Endothelial cell of umbilical vein (primary cell): Measurements from ENCODE around the gene UBE2D3. TPM values are rescaled to one million over a fixed set of nuclear protein-coding genes. Genes with fewer than 3 reads are reported as not detected.

ENCODE experiments used
- BruUV-seq: library from RNA; stranded (reverse); fragments of 400-500 nt; replicated peaks from 2 replicates; lab custom pipeline; 2021; lab: Mats Ljungman, UMichigan
- CTCF ChIA-PET: fragments of 300-600, 350-600 bp; sonication (Branson Sonifier 250); formaldehyde crosslinking; loops from one replicate; lab custom pipeline; 2021; ENCODE audit warnings: antibody characterized with exemption, inconsistent platforms; lab: Charles Lee
- POLR2A ChIA-PET: fragments of 300-600, 350-600 bp; sonication (Branson Sonifier 250); formaldehyde crosslinking; loops from one replicate; lab custom pipeline; 2021; ENCODE audit warnings: antibody characterized with exemption, inconsistent platforms; lab: Charles Lee
- DNase-seq: peaks from one replicate; pipeline ENCODE4 v3.0.0-alpha.2; 2011; ENCODE audit warnings: low read depth, low spot score
- FAIRE-seq: peaks from 2 replicates; lab custom pipeline; 2011; peaks lifted over from hg19 to GRCh38; lab: Jason Lieb, UNC
- H2AFZ ChIP-seq: 2 replicates; pipeline ENCODE4 v1.6.0; 2012; ENCODE audit warnings: low read depth, low read length, control low read depth, inconsistent platforms
- H3K27ac ChIP-seq: 2 replicates; pipeline ENCODE4 v1.5.1; 2011; ENCODE audit warnings: low read depth, mild to moderate bottlenecking, control low read depth, low read length, moderate library complexity; ENCODE audit not compliant: insufficient read depth
- H3K27me3 ChIP-seq, 2 experiments: 2 replicates each; pipeline versions ENCODE4 v1.6.0 to v1.6.1; 2011; ENCODE audit warnings: low read length in 2 of 2, mixed read lengths in 1 of 2; ENCODE audit not compliant: control insufficient read depth in 2 of 2, insufficient read depth in 2 of 2
- H3K36me3 ChIP-seq, 2 experiments: 2 replicates in 1 of 2; 3 replicates in 1 of 2; pipeline ENCODE4 v1.5.1; 2011; ENCODE audit warnings: low read length in 2 of 2, mild to moderate bottlenecking in 1 of 2, moderate library complexity in 1 of 2; ENCODE audit not compliant: control insufficient read depth in 2 of 2, insufficient read depth in 2 of 2; ENCODE audit errors: extremely low read depth in 1 of 2
- H3K4me1 ChIP-seq: 3 replicates; pipeline ENCODE4 v1.5.1; 2011; ENCODE audit warnings: mild to moderate bottlenecking, low read length; ENCODE audit not compliant: control insufficient read depth, insufficient read depth; ENCODE audit errors: extremely low read depth
- H3K4me2 ChIP-seq: 2 replicates; pipeline ENCODE4 v1.6.1; 2011; ENCODE audit warnings: low read length, control low read depth, mixed read lengths; ENCODE audit not compliant: insufficient read depth
- H3K4me3 ChIP-seq, 3 experiments: fragments of 200-600 bp in 1 of 3; sonication (generic), shearing (Covaris generic) in 1 of 3; replicated peaks in 1 of 3; 2 replicates each; pipeline ENCODE4 v1.5.1; 2011 to 2016; ENCODE audit warnings: control low read depth in 3 of 3, low read length in 3 of 3, mild to moderate bottlenecking in 2 of 3, inconsistent platforms in 1 of 3, low read depth in 1 of 3, moderate library complexity in 1 of 3; ENCODE audit not compliant: insufficient read depth in 1 of 3
- H3K79me2 ChIP-seq: 2 replicates; pipeline ENCODE4 v1.6.0; 2012; ENCODE audit warnings: low read length, inconsistent platforms; ENCODE audit not compliant: control insufficient read depth, insufficient read depth
- H3K9ac ChIP-seq: replicated peaks from 2 replicates; pipeline ENCODE3; 2011; ENCODE audit warnings: low read length, control low read depth; ENCODE audit not compliant: insufficient read depth; ENCODE audit errors: extremely low read depth
- H3K9me1 ChIP-seq: replicated peaks from 3 replicates; pipeline ENCODE4 v1.6.0; 2011; ENCODE audit warnings: mild to moderate bottlenecking, low read length; ENCODE audit not compliant: control insufficient read depth, insufficient read depth; ENCODE audit errors: extremely low read depth
- H3K9me3 ChIP-seq: replicated peaks from 2 replicates; pipeline ENCODE4 v1.5.1; 2012; ENCODE audit warnings: low read length, inconsistent platforms; ENCODE audit not compliant: control insufficient read depth, insufficient read depth
- H4K20me1 ChIP-seq: replicated peaks from 2 replicates; pipeline ENCODE3; 2011; ENCODE audit warnings: mild to moderate bottlenecking, low read length; ENCODE audit not compliant: control insufficient read depth, insufficient read depth; ENCODE audit errors: extremely low read depth
- EZH2 ChIP-seq: IDR thresholded peaks from 2 replicates; pipeline ENCODE4 v1.6.1; 2012; ENCODE audit warnings: borderline replicate concordance, low read depth, mild to moderate bottlenecking, moderate library complexity, low read length, inconsistent platforms; ENCODE audit not compliant: severe bottlenecking
- JUN ChIP-seq: IDR thresholded peaks from 2 replicates; pipeline ENCODE4 v1.6.1; 2011; ENCODE audit warnings: borderline replicate concordance, low read depth; ENCODE audit not compliant: insufficient read length, insufficient read depth
- MAX ChIP-seq: IDR thresholded peaks from 2 replicates; pipeline ENCODE4 v1.6.1; 2011; ENCODE audit not compliant: insufficient read depth, insufficient read length
- MYC ChIP-seq: IDR thresholded peaks from one replicate; pipeline ENCODE4 v1.6.1; 2011; ENCODE audit warnings: mild to moderate bottlenecking, low read depth, low read length
- POLR2A ChIP-seq: IDR thresholded peaks from 2 replicates; pipeline ENCODE4 v1.6.1; 2012; ENCODE audit warnings: low read depth, mild to moderate bottlenecking, control low read depth, low read length
- POLR2AphosphoS5 ChIP-seq: IDR thresholded peaks from 2 replicates; pipeline ENCODE4 v1.6.1; 2012; ENCODE audit warnings: low read depth, mild to moderate bottlenecking, control low read depth, low read length, moderate library complexity; ENCODE audit not compliant: insufficient read depth
- dilution Hi-C: fragments of 300-500 bp; cut with MboI; formaldehyde crosslinking; loops from one replicate; pipeline ENCODE4 v1.15.0; 2019; ENCODE audit warnings: low sequenced_read_pairs; ENCODE audit not compliant: extremely low pct_ligation_motif_present
- intact Hi-C: fragments of 100-400 bp; cut with micrococcal nuclease; formaldehyde crosslinking; loops from one replicate; pipeline ENCODE4 v1.10.0; 2022
- polyA plus RNA-seq, 4 experiments: library from polyadenylated mRNA; depleted of rRNA in 3 of 4; stranded (reverse) in 3 of 4; unstranded in 1 of 4; fragments of >200 nt; gene quantifications; 2 replicates each; pipeline versions ENCODE4 v1.2.1 to v1.2.3, GENCODE V29; 2011 to 2012; ENCODE audit warnings: missing spikeins in 1 of 4
- total RNA-seq: library from RNA; stranded (reverse); gene quantifications from 2 replicates; pipeline ENCODE4 v1.2.3, GENCODE V29; 2021

UBE2D3 gene
- total and polyA plus RNA-seq, 2 donors (not counting 3 experiments of a cell fraction or from before 2014, with no cell fraction given) = 279 to 399 TPM

DNA sequence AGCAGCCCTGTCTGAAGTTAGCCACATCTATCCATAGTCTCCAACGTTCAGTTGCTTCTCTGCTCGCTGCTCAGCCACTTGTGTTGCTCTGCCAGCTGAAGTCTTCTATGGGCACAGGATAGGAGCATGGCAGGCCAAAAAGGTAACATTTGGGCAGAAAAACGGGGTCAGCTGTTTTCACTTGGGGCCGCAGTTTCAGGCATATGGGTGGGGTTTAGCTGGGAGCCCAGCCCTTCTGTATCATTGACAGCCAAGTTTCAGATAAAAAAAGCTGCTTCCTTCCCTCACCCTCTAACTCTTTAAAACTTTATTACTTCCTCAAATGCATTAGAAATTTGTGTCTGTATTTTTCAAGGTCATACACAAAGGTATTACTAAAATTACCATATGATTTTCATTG lies 48.1 kb downstream of the UBE2D3 start:
- H4K20me1 ChIP-seq = no peaks in the 10 kb centered on the region
- no peaks in the 10 kb centered on the region for H3K9me1 ChIP-seq
- TF ChIP-seq MAX = no peak
- no peak for TF ChIP-seq POLR2A
- H3K27ac ChIP-seq = no peak overlapping the region
- no peak overlapping the region for H3K4me2 ChIP-seq
- H3K4me3 ChIP-seq = no peak overlapping the region
- BruUV-seq = no TSS peak
- FAIRE-seq = no peak
- H3K36me3 ChIP-seq = no peaks in the 10 kb centered on the region
- no peaks in the 10 kb centered on the region for H3K4me1 ChIP-seq
- dilution Hi-C loops = no loop called here
- H3K27me3 ChIP-seq = no peaks in the 10 kb centered on the region
- no peak overlapping the region for H2AFZ ChIP-seq
- POLR2A ChIA-PET = interaction anchor here (0.5 kb wide), 1 partner anchor 35 kb away, joined by 3 read pairs; no protein-coding TSS in a partner anchor
- H3K79me2 ChIP-seq = no peaks in the 10 kb centered on the region
- no peaks in the 10 kb centered on the region for H3K9me3 ChIP-seq
- CTCF ChIA-PET = no interaction called here
- intact Hi-C loops = no loop called here
- H3K9ac ChIP-seq = no peak overlapping the region
- no peak for DNase-seq

DNA sequence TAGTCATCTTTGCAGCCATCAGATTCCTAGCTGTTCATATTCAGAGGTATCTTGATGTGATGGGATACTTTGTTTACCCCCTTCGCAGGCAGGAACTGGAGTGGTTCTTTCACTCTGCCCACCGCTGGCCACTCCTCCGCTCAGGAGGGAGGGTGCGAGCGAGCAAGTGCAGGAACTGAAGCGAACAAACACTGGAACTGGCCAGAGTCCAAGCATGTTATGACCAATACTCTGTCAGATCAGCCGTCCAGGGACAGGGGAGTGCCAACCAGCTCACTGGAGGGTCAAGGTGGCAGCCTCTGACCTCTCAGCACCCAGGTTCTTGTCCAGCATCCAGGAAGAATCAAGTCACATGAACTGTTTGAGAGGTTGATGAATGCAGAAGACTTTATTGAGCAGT lies 48.6 kb downstream of the UBE2D3 start:
- ChIA-PET CTCF (no interaction called here), POLR2A (interaction anchor here (0.5 kb wide), 1 partner anchor 36 kb away, joined by 3 read pairs; no protein-coding TSS in a partner anchor)
- H3K4me3 ChIP-seq = no peak overlapping the region
- DNase-seq = no peak
- no TSS peak for BruUV-seq
- no peak overlapping the region for H2AFZ ChIP-seq
- H3K27ac ChIP-seq = no peak overlapping the region
- no peaks in the 10 kb centered on the region for H4K20me1 ChIP-seq
- TF ChIP-seq MAX (no peak), POLR2AphosphoS5 (no peak), JUN (no peak), MYC (no peak), EZH2 (no peak)
- H3K9me1 ChIP-seq = no peaks in the 10 kb centered on the region
- intact Hi-C loops (no loop called here), dilution Hi-C loops (no loop called here)
- H3K79me2 ChIP-seq = no peaks in the 10 kb centered on the region
- H3K4me1 ChIP-seq = no peaks in the 10 kb centered on the region
- no peaks in the 10 kb centered on the region for H3K36me3 ChIP-seq
- no peak overlapping the region for H3K4me2 ChIP-seq
- no peak for FAIRE-seq
- no peaks in the 10 kb centered on the region for H3K27me3 ChIP-seq
- no peak overlapping the region for H3K9ac ChIP-seq
- no peaks in the 10 kb centered on the region for H3K9me3 ChIP-seq
